Embryonic facial prominence (tissue), 1 donor: Measurements from ENCODE around the gene SEBOX.
"Not testable (repeated sequence)": the region's sequence is repeated elsewhere in the genome, so short reads cannot be mapped to it uniquely, and the experiment has no call there.

Source experiments
- DNase-seq: peaks from one replicate; pipeline ENCODE4 v3.0.0-alpha.2; 2016; ENCODE audit errors: extremely low spot score

Gene SEBOX

GRCh38 chr17:28340374-28340773, 24.6 kb downstream of the SEBOX start:
- no peak for DNase-seq

GRCh38 chr17:28339431-28339830, 25.6 kb downstream of the SEBOX start:
- no peak for DNase-seq

GRCh38 chr17:28338769-28339212, 26.2 kb downstream of the SEBOX start:
- not testable (repeated sequence) for DNase-seq

- no peak for DNase-seq
Observed at GRCh38 chr17:28338056-28338768, 26.8 kb downstream of the SEBOX start.

- DNase-seq = peak; percentile 82
Observed at GRCh38 chr17:28335959-28336871, 28.8 kb downstream of the SEBOX start.

- peak; percentile 99 for DNase-seq
Observed at GRCh38 chr17:28335201-28335958, 29.6 kb downstream of the SEBOX start, which contains the start of the genes IFT20 and TNFAIP1. TSS of gene IFT20 (minus strand) at chr17:28335472. CDS start at chr17:28331985, 3,487 bp downstream. TSS of gene TNFAIP1 (plus strand) at chr17:28335761. CDS start at chr17:28339522, 3,761 bp downstream.

GRCh38 chr17:28334666-28335200, 30.3 kb downstream of the SEBOX start:
- no peak for DNase-seq

GRCh38 chr17:28334171-28334570, 30.8 kb downstream of the SEBOX start:
- DNase-seq = no peak

- DNase-seq = no peak
Observed at GRCh38 chr17:28333083-28333746, 31.8 kb downstream of the SEBOX start.

GRCh38 chr17:28331891-28332420, 33.0 kb downstream of the SEBOX start:
- DNase-seq = no peak

GRCh38 chr17:28330671-28331070, 34.3 kb downstream of the SEBOX start:
- DNase-seq = no peak

- DNase-seq = no peak
Observed at GRCh38 chr17:28328325-28328724, 36.7 kb downstream of the SEBOX start.

GRCh38 chr17:28327709-28328108, 37.3 kb downstream of the SEBOX start:
- DNase-seq = no peak

GRCh38 chr17:28327031-28327607, 37.9 kb downstream of the SEBOX start:
- DNase-seq = no peak

GRCh38 chr17:28326114-28326513, 38.9 kb downstream of the SEBOX start:
- no peak for DNase-seq

GRCh38 chr17:28325211-28325610, 39.8 kb downstream of the SEBOX start:
- DNase-seq = no peak

- DNase-seq = no peak
Observed at GRCh38 chr17:28324781-28325180, 40.2 kb downstream of the SEBOX start.

GRCh38 chr17:28324267-28324745, 40.7 kb downstream of the SEBOX start:
- DNase-seq = no peak

GRCh38 chr17:28320215-28321061, 44.6 kb downstream of the SEBOX start:
- DNase-seq = no peak
